ENCODE results near the gene TBC1D5.
"Not testable (repeated sequence)": the region's sequence is repeated elsewhere in the genome, so short reads cannot be mapped to it uniquely, and the experiment has no call there.

TBC1D5 gene

DNA sequence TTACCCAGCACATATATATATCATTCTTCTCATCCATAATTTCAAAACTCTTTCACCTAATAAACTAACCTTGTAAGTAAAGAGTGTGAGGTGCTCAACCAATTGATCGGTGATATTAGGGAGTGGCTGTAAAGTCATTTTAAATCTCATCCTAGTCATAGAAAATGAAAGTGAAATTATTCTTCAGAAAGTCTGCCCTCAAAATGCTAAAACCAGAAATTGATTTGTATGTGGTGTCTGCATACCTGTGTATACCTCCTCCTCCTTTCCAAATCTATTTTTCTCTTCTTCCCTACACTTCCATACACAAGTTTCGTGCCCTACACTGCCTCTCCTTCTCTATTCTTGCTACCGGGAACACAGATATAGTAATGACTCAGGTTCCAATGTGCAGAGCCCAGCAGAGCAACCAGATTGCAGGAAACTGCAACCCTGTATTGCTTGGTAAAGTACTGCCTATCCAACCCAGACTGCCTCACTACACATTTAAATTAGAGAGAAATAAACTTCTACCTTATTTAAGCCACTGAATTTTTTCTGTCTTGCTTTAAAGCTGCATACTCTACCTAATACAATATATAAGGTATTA, 7.4 kb upstream of the TBC1D5 start:
- DNase-seq (ENCODE audit: low spot score): no peak

GRCh38 chr3:17749281-17749680, 6.8 kb upstream of the TBC1D5 start:
- no peak for DNase-seq (ENCODE audit: low spot score)

GRCh38 chr3:17747890-17748247, 5.4 kb upstream of the TBC1D5 start:
- no peak for DNase-seq (ENCODE audit: low spot score)

- no peak for DNase-seq (ENCODE audit: low spot score)
Observed at GRCh38 chr3:17747174-17747889, 4.9 kb upstream of the TBC1D5 start.

- DNase-seq (ENCODE audit: low spot score): no peak
Observed at GRCh38 chr3:17745894-17746293, 3.5 kb upstream of the TBC1D5 start.

GRCh38 chr3:17745301-17745700, 2.9 kb upstream of the TBC1D5 start:
- DNase-seq (ENCODE audit: low spot score): no peak

DNA sequence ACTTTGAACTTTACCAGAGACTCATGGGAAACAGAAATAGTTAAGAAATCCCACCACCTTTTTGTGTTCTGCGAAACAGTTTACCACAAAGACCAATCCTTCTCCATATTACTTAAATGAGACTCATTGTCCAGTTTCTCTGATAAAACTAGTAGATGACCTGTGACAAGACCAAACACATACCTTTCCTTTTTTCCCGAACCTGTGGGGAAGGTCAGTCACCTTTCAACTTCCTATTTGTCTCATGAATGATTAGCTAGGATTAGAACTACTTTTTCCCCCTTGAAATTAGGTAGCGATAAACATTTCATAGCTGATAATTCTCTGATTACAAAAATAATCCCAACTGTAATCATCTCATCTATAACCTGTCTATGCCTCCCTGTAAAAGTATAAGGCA, 2.3 kb upstream of the TBC1D5 start:
- no peak for DNase-seq (ENCODE audit: low spot score)

GRCh38 chr3:17743658-17743995, 1.2 kb upstream of the TBC1D5 start:
- DNase-seq (ENCODE audit: low spot score): no peak

- DNase-seq (ENCODE audit: low spot score): no peak
Observed at GRCh38 chr3:17742880-17743657, 638 bp upstream of the TBC1D5 start.

DNA sequence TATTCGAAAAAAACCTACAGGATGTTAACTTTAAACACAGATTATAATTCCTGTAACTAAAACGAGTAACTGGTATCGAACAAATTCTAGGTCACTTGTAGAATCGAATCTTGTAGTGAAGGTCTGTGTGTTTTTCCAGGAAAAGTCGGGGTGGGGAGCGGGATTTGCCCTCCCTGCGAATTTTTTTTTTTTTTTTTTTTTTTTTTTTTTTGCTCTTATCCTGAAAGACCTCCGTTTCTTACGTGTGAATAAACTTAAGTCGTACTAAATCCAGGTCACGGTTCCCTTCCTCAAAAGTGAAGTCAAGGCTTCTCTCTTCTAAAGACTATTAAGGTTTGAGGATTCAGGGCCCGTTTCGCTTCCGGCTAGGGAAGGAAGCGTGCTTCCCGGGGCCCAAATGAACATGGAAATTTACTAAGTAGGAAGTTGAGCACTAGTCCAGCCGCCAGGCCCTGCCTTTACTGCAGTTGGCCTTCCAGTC, 770 bp downstream of the TBC1D5 start:
- no peak for DNase-seq (ENCODE audit: low spot score)

GRCh38 chr3:17740721-17741141, 1.7 kb downstream of the TBC1D5 start:
- DNase-seq (ENCODE audit: low spot score): peak; percentile 94

- DNase-seq (ENCODE audit: low spot score): no peak
Observed at GRCh38 chr3:17738921-17739320, 3.5 kb downstream of the TBC1D5 start.

DNA sequence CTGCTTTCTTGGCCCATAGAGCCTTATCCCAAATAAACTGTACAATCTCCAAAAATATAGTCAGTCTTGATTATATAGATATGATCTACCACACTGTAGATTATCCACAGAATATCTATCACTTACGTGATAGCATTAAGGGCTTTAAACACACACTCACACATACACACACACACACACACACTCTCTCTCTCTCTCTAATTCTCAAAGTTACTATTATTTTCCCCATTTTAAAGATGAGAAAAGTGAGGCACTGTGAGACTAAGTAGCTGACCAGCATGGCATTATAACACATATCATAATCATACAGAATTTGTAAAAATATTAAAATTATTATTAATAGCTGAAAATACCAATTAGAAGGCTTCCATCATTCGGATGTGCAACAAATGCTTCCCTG, 4.2 kb downstream of the TBC1D5 start:
- DNase-seq (ENCODE audit: low spot score): no peak

GRCh38 chr3:17737591-17737990, 4.8 kb downstream of the TBC1D5 start:
- DNase-seq (ENCODE audit: low spot score): no peak

DNA sequence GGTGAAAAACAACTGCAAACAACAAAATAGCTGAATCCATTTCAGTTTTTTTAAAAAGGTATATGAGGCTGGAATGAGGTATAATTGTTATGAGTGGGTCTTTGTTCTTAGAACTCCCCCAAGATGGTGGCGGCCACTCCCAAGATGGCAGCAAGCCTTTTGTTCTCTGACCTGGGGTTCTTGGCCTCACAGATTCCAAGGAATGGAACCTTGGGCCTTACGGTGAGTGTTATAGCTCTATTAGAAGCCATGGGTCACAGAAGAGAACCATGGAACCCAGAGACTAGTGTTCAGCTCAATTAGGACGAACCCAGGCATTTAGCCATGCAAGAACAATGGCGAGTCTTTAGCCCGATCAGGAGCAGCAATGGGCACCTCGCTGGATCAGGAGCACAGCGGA, 7.1 kb downstream of the TBC1D5 start:
- not testable (repeated sequence) for DNase-seq (ENCODE audit: low spot score)

GRCh38 chr3:17733768-17734167, 8.7 kb downstream of the TBC1D5 start:
- no peak for DNase-seq (ENCODE audit: low spot score)

- no peak for DNase-seq (ENCODE audit: low spot score)
Observed at GRCh38 chr3:17733215-17733614, 9.2 kb downstream of the TBC1D5 start.

- DNase-seq (ENCODE audit: low spot score): no peak
Observed at GRCh38 chr3:17730318-17730967, 12.0 kb downstream of the TBC1D5 start.

GRCh38 chr3:17726313-17726712, 16.1 kb downstream of the TBC1D5 start:
- no peak for DNase-seq (ENCODE audit: low spot score)

DNA sequence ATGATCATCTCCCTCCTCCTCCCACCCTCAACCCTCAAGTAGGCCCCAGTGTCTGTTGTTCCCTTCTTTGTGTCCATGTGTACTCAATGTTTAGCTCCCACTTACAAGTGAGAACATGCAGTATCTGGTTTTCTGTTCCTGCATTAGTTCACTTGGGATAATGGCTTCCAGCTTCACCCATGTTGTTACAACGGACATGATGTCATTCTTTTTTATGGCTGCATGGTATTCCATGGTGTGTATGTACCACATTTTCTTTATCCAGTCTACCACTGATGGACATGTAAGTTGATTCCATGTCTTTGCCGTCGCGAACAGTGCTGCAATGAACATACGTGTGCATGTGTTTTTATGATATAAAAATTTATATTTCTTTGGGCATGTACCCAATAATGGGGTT, 16.6 kb downstream of the TBC1D5 start:
- DNase-seq (ENCODE audit: low spot score): not testable (repeated sequence)

GRCh38 chr3:17724948-17725347, 17.5 kb downstream of the TBC1D5 start:
- no peak for DNase-seq (ENCODE audit: low spot score)

DNA sequence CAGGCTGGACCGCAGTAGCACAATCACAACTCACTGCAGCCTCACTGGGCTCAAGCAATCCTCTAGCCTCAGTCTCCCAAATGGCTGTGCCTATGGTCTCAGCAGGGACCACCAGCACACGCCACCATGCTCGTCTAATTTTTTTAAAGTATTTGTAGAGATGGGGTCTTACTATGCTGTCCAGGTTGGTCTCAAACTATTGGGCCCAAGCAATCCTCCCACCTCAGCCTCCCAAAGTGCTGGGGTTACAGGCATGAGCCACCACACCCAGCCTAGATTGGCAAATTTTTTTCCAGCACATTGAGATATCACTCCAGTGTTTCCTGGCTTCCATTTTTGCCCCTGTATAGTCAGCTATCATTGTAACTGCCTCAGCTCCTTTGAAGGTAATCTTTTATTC, 18.3 kb downstream of the TBC1D5 start:
- DNase-seq (ENCODE audit: low spot score): no peak

DNA sequence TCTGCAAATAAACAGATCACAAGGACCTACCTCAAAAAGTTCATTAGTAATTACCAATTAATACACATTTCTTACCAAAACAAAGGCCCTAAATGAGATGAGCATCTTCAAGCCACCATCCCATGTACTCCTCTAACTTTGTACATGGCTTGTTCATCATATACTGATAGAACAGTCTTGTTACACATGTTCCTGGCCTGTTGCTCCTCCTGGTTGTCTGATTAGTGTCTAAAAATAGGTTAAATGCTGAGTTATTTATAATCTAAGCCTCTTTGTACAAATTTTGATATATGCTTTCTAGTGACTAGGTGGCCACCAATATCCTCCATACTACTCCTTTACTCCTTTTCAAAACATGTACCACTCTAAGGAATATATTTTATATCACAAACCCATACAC, 25.0 kb downstream of the TBC1D5 start:
- DNase-seq (ENCODE audit: low spot score): no peak
